Activated T-cell treated with anti-CD3 and anti-CD28 coated beads, Interleukin-2, amount 50 U/mL, for 48 hours (primary cell): ENCODE results near the gene RBFOX2.

Experiments used
- DNase-seq, 2 experiments: peaks; one replicate each; pipeline ENCODE4 v3.0.0-alpha.2; 2020

The RBFOX2 gene

GRCh38 chr22:35971456-35972119 is 57.0 kb downstream of the RBFOX2 start:
- DNase-seq = no peak

GRCh38 chr22:35970616-35971455 is 57.8 kb downstream of the RBFOX2 start:
- no peak for DNase-seq

GRCh38 chr22:35967046-35967397 is 61.6 kb downstream of the RBFOX2 start:
- DNase-seq = no peak

- no peak for DNase-seq
Observed at GRCh38 chr22:35966314-35967045, 62.1 kb downstream of the RBFOX2 start.

GRCh38 chr22:35963237-35963810 is 65.3 kb downstream of the RBFOX2 start:
- no peak for DNase-seq

- no peak for DNase-seq
Observed at GRCh38 chr22:35961480-35962295, 66.9 kb downstream of the RBFOX2 start.

- DNase-seq = no peak
Observed at GRCh38 chr22:35960854-35961253, 67.8 kb downstream of the RBFOX2 start.

- no peak for DNase-seq
Observed at GRCh38 chr22:35959121-35959800, 69.4 kb downstream of the RBFOX2 start.

GRCh38 chr22:35958334-35958733 is 70.3 kb downstream of the RBFOX2 start:
- DNase-seq = no peak

GRCh38 chr22:35957589-35957988 is 71.0 kb downstream of the RBFOX2 start:
- DNase-seq = no peak

GRCh38 chr22:35956850-35957249 is 71.8 kb downstream of the RBFOX2 start:
- no peak for DNase-seq

- no peak for DNase-seq
Observed at GRCh38 chr22:35955546-35955945, 73.1 kb downstream of the RBFOX2 start.

- DNase-seq = no peak
Observed at GRCh38 chr22:35952576-35952975, 76.0 kb downstream of the RBFOX2 start.

- no peak for DNase-seq
Observed at GRCh38 chr22:35950262-35950661, 78.4 kb downstream of the RBFOX2 start.

GRCh38 chr22:35949243-35949642 is 79.4 kb downstream of the RBFOX2 start:
- no peak for DNase-seq

GRCh38 chr22:35947794-35948425 is 80.7 kb downstream of the RBFOX2 start:
- DNase-seq = no peak

GRCh38 chr22:35944458-35944857 is 84.2 kb downstream of the RBFOX2 start:
- no peak for DNase-seq

GRCh38 chr22:35940166-35940565 is 88.5 kb downstream of the RBFOX2 start:
- no peak for DNase-seq

GRCh38 chr22:35938226-35938625 is 90.4 kb downstream of the RBFOX2 start:
- no peak for DNase-seq

- DNase-seq = no peak
Observed at GRCh38 chr22:35930933-35931332, 97.7 kb downstream of the RBFOX2 start.

GRCh38 chr22:35928285-35928798 is 100.3 kb downstream of the RBFOX2 start:
- no peak for DNase-seq
